ENCODE measurements around the gene TPTE2.

Gene TPTE2

DNA sequence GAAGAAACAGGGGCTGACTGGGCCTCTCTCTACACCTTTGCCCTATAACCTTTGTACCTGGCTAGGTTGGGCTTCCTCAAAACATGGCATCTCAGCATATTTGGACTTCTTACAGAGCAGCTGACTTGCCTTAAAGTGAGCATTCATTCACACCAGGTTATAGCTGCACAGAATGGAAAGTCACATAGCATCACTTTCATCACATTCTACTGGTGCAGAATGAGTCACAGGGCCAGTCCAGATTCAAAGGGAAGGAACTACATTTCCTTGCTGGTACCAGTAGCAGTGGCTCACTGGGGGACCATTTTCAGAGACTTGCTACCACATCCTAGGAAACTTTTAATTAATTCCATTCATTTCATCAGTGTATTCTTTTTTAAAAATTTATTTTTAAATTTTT is 20.3 kb upstream of the TPTE2 start:
- in situ Hi-C loops (cut with HindIII; ENCODE audit: low pct_ligation_motif_present, low sequenced_read_pairs) = no loop called here
- no peak overlapping the region for H3K27ac ChIP-seq
- TF ChIP-seq, protein P1, sequence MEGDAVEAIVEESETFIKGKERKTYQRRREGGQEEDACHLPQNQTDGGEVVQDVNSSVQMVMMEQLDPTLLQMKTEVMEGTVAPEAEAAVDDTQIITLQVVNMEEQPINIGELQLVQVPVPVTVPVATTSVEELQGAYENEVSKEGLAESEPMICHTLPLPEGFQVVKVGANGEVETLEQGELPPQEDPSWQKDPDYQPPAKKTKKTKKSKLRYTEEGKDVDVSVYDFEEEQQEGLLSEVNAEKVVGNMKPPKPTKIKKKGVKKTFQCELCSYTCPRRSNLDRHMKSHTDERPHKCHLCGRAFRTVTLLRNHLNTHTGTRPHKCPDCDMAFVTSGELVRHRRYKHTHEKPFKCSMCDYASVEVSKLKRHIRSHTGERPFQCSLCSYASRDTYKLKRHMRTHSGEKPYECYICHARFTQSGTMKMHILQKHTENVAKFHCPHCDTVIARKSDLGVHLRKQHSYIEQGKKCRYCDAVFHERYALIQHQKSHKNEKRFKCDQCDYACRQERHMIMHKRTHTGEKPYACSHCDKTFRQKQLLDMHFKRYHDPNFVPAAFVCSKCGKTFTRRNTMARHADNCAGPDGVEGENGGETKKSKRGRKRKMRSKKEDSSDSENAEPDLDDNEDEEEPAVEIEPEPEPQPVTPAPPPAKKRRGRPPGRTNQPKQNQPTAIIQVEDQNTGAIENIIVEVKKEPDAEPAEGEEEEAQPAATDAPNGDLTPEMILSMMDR (IDR thresholded peaks at IDR 0.05; ENCODE audit: low read depth, low read length, missing control alignments) = no peak
- no peaks in the 10 kb centered on the region for H3K36me3 ChIP-seq (replicated peaks)
- H3K4me3 ChIP-seq (ENCODE audit: low read depth, low read length) = no peak overlapping the region
- no peaks in the 10 kb centered on the region for H3K27me3 ChIP-seq (replicated peaks)
- no peak for DNase-seq

DNA sequence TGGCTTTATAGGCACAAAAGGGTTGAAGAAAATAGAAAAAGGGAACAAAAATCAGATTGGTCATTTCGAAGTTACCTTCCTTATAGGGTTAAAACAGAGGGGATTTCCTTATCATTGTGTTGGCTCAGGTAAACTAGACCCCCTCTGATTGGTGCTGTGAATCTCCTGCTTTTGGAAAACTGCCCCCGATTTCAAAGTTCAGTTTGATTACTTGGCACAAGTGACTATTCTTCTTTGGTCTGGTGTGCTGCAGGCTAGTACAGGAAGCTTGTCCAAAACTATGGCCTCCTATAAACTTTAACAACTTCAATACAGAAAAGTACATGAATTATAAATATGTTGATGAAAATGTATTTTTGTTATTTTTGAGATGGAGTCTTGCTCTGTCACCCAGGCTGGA is 13.9 kb upstream of the TPTE2 start:
- no peak for DNase-seq
- no peaks in the 10 kb centered on the region for H3K27me3 ChIP-seq (replicated peaks)
- in situ Hi-C loops (cut with HindIII; ENCODE audit: low pct_ligation_motif_present, low sequenced_read_pairs) = no loop called here
- H3K27ac ChIP-seq = no peak overlapping the region
- H3K36me3 ChIP-seq (replicated peaks) = no peaks in the 10 kb centered on the region
- H3K4me3 ChIP-seq (ENCODE audit: low read depth, low read length) = no peak overlapping the region
- TF ChIP-seq, protein P1 (IDR thresholded peaks at IDR 0.05; ENCODE audit: low read depth, low read length, missing control alignments) = no peak

DNA sequence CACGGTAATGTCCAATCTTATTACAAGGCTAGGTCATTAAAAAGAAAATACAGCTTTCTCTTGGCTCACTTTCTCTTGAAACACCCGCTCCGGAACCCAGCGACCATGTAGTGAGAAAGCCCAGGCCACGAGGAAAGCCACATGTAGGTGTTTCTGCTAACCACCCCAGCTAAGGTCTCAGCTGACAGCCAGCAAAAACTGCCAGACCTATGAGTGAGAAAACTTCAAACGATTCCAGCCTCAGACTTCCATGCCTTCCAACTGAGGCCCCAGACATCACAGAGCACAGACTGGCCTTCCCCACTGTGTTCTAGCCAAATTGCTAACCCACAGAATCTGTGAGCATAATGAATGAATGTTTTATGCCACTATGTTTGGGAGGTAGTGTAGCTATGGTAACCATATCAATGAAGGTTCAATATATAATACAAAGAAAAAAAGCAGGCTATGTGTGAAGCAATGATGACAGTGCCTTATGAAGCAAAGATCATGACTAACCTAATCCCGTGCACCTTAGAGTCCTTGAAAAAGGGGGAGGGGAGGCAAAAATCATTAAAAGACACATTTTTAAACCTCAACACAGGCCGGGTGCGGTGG is 11.9 kb upstream of the TPTE2 start:
- Histone ChIP-seq H3K36me3 (replicated peaks) (no peaks in the 10 kb centered on the region), H3K4me3 (ENCODE audit: low read depth, low read length) (no peak overlapping the region), H3K27ac (no peak overlapping the region), H3K27me3 (replicated peaks) (no peaks in the 10 kb centered on the region)
- TF ChIP-seq, protein P1 (IDR thresholded peaks at IDR 0.05; ENCODE audit: low read depth, low read length, missing control alignments) = no peak
- DNase-seq = no peak
- in situ Hi-C loops (cut with HindIII; ENCODE audit: low pct_ligation_motif_present, low sequenced_read_pairs) = no loop called here

DNA sequence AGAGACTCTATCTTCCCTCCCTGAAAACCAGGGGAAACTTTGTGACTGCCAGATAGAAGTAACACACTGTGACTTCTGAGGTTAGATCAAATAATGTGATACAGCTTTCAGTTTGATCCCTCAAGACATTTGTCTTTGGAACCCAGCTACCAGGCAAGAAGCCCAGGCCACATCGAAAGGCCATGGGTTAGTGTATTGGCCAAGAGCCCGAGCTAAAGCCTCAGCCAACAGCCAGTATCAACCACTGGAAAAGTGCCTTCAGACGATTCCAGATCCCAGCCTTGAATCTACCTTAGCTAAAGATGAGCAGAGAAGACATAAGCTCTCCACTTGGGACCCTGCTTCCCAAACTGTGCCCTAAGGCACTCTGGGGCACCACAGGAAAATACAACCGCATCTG is 10.9 kb upstream of the TPTE2 start:
- Histone ChIP-seq H3K27me3 (replicated peaks) (no peaks in the 10 kb centered on the region), H3K27ac (no peak overlapping the region), H3K36me3 (replicated peaks) (no peaks in the 10 kb centered on the region), H3K4me3 (ENCODE audit: low read depth, low read length) (no peak overlapping the region)
- DNase-seq = no peak
- TF ChIP-seq, protein P1 (IDR thresholded peaks at IDR 0.05; ENCODE audit: low read depth, low read length, missing control alignments) = no peak
- in situ Hi-C loops (cut with HindIII; ENCODE audit: low pct_ligation_motif_present, low sequenced_read_pairs) = no loop called here

DNA sequence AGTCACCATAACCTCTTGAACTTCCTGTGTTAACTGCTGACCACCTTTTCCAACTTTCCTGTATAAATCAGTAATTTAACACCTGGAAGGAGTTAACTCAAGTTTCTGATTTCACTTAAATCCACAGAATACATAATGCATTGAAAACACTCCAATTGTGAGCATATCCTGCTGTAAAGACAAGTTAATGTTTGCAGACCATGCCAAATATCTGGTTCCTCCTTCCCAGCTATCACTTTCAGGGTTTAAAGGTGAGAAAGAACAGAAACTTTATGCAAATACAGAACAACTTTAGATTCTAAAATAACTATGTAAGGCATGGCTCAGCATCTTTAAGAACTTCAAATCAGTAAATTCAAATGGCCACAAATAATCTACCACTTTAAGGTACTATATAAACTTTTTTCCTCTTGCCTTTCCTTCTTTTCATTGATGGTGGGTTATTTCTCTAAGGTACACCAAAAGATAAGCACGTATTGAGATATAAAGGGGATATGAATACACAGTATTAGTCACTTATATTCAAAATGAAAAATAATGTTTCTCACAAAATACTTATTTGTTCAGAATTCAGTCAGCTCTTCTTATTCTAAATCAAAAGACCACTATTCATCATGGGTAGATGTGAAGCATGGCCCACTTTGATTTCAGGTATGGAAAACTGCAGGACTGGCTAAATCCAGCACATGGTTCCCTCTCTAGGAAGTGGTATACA is 6.6 kb upstream of the TPTE2 start:
- in situ Hi-C loops (cut with HindIII; ENCODE audit: low pct_ligation_motif_present, low sequenced_read_pairs) = no loop called here

More for the DNA sequence above, 6.6 kb upstream of the TPTE2 start:
- no peaks in the 10 kb centered on the region for H3K27me3 ChIP-seq (replicated peaks)
- no peak overlapping the region for H3K27ac ChIP-seq
- TF ChIP-seq, protein P1 (IDR thresholded peaks at IDR 0.05; ENCODE audit: low read depth, low read length, missing control alignments) = no peak
- no peaks in the 10 kb centered on the region for H3K36me3 ChIP-seq (replicated peaks)
- DNase-seq = no peak
- H3K4me3 ChIP-seq (ENCODE audit: low read depth, low read length) = no peak overlapping the region

Data from brain microvascular endothelial cell (primary cell).